ENCODE results near the gene RPS6KB1. TPM values are rescaled to one million over a fixed set of nuclear protein-coding genes. Genes with fewer than 3 reads are reported as not detected.
A peak's percentile ranks its signal among the peaks of the same experiment; 100 is the strongest.

RPS6KB1 gene
- total and polyA plus RNA-seq, 8 donors: 10.0 to 24.5 (median 19.5) TPM

- Histone ChIP-seq H3K4me1 (no peaks in the 10 kb centered on the region), H3K9me3 (no peaks in the 10 kb centered on the region), H3K4me3 (no peak overlapping the region), H3K27ac (no peak overlapping the region), H3K27me3 (no peaks in the 10 kb centered on the region), H3K36me3 (peaks cover 0 to 18% (median 0%) of the 10 kb centered on the region in 3 donors)
- TF ChIP-seq, protein P1, sequence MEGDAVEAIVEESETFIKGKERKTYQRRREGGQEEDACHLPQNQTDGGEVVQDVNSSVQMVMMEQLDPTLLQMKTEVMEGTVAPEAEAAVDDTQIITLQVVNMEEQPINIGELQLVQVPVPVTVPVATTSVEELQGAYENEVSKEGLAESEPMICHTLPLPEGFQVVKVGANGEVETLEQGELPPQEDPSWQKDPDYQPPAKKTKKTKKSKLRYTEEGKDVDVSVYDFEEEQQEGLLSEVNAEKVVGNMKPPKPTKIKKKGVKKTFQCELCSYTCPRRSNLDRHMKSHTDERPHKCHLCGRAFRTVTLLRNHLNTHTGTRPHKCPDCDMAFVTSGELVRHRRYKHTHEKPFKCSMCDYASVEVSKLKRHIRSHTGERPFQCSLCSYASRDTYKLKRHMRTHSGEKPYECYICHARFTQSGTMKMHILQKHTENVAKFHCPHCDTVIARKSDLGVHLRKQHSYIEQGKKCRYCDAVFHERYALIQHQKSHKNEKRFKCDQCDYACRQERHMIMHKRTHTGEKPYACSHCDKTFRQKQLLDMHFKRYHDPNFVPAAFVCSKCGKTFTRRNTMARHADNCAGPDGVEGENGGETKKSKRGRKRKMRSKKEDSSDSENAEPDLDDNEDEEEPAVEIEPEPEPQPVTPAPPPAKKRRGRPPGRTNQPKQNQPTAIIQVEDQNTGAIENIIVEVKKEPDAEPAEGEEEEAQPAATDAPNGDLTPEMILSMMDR (IDR thresholded peaks at IDR 0.05): no peak
- no peak for FAIRE-seq
- no peak for DNase-seq
- no peak for ATAC-seq
- intact Hi-C loops (cut with DNase I): no loop called here
- WGBS, 2 donors: 87 to 88% methylated on average over 3 of the region's 3 CpGs
These were observed 14.3 kb upstream of the RPS6KB1 start for GRCh38 chr17:59878624-59879023.

DNA sequence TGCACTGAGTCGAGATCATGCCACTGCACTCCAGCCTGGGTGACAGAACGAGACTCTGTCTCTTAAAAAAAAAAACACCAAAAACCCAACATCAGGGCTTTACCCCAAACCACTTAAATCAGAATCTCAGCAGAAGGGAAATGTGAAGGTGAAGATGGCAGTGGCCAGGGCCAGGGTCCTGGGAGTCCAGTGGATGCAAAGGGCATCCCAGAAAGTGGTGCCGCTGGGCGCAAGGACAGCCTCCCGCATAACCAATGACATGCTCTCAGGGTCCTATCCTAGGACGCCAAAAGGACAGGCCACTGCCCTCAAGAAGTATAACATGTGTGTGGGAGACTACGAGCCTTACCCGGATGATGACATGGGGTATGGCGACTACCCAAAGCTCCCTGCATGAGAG, 8.1 kb upstream of the RPS6KB1 start:
- Histone ChIP-seq H3K4me3 (no peak overlapping the region), H3K27ac (no peak overlapping the region), H3K27me3 (no peaks in the 10 kb centered on the region), H3K36me3 (peaks cover 0 to 25% (median 5%) of the 10 kb centered on the region in 3 donors), H3K9me3 (no peaks in the 10 kb centered on the region), H3K4me1 (no peaks in the 10 kb centered on the region)
- intact Hi-C loops (cut with DNase I): no loop called here
- 94 to 95% methylated on average over 9 of the region's 9 CpGs for WGBS, 2 donors
- FAIRE-seq (no peak), ATAC-seq (no peak), DNase-seq (peak in 1 of 6 donors; percentile 35)
- TF ChIP-seq, protein P1 (IDR thresholded peaks at IDR 0.05): no peak

DNA sequence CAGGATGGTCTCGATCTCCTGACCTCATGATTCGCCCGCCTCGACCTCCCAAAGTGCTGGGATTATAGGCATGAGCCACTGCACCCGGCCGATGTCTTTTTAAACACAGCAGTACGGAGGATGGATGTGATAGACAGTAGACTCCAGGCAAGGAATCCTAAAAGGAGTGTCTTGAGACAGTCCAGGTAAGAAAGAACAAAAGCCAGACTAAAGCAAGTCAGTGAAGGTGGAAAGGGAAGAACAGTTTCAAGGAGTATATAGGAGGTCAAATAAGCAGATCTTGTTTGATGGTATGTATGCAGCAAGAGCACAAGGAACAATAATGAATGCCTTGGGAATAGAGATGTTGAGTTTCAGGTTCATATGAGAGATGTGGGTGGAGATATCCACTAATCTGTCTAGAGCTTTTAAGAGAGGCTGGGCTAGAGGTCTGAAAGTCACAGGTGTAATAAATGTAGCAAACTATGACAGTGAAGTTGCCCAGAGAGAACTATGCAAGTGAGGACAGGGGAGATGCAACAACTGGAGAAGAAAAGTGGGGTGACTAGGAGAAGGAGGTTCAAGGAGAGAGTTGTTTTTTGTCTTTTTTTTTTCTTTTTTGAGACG, 4.7 kb upstream of the RPS6KB1 start:
- no peaks in the 10 kb centered on the region for H3K27me3 ChIP-seq
- ATAC-seq (no peak), DNase-seq (peak in 1 of 6 donors; percentile 10), FAIRE-seq (no peak)
- no peak overlapping the region for H3K4me3 ChIP-seq
- H3K4me1 ChIP-seq: peaks cover 0 to 7% (median 0%) of the 10 kb centered on the region in 3 donors
- 94 to 95% methylated on average over 7 to 8 of the region's 8 CpGs for WGBS, 2 donors
- H3K36me3 ChIP-seq: peaks cover 0 to 15% (median 5%) of the 10 kb centered on the region in 3 donors
- TF ChIP-seq, protein P1 (IDR thresholded peaks at IDR 0.05): no peak
- H3K27ac ChIP-seq: no peak overlapping the region
- no peaks in the 10 kb centered on the region for H3K9me3 ChIP-seq
- intact Hi-C loops (cut with DNase I): no loop called here

DNA sequence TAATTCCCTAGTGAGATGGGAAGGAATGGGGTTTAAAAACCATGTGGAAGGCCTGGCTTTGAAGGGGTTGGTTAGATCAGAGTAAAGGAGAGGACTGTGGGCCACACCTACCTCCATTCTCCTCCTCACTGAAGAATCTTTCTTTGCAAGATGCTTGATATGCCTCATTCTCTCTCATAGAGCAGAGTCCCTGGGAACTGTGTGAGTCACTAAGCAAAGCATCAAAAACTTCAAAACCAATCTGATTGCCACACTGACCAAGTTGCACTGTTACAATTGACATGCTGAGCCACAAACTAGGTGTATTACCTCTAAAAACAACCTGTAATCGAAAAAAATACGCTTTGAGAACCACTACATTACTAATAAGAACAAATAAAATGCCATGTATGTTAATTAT, 2.2 kb upstream of the RPS6KB1 start:
- FAIRE-seq (no peak), DNase-seq (no peak), ATAC-seq (no peak)
- WGBS, 2 donors: 92 to 97% methylated on average over 2 of the region's 2 CpGs
- H3K4me1 ChIP-seq: peaks cover 0 to 18% (median 0%) of the 10 kb centered on the region in 3 donors
- H3K4me3 ChIP-seq: no peak overlapping the region
- intact Hi-C loops (cut with DNase I): no loop called here
- no peaks in the 10 kb centered on the region for H3K36me3 ChIP-seq
- H3K9me3 ChIP-seq: no peaks in the 10 kb centered on the region
- no peak overlapping the region for H3K27ac ChIP-seq
- TF ChIP-seq, protein P1 (IDR thresholded peaks at IDR 0.05): no peak
- no peaks in the 10 kb centered on the region for H3K27me3 ChIP-seq

DNA sequence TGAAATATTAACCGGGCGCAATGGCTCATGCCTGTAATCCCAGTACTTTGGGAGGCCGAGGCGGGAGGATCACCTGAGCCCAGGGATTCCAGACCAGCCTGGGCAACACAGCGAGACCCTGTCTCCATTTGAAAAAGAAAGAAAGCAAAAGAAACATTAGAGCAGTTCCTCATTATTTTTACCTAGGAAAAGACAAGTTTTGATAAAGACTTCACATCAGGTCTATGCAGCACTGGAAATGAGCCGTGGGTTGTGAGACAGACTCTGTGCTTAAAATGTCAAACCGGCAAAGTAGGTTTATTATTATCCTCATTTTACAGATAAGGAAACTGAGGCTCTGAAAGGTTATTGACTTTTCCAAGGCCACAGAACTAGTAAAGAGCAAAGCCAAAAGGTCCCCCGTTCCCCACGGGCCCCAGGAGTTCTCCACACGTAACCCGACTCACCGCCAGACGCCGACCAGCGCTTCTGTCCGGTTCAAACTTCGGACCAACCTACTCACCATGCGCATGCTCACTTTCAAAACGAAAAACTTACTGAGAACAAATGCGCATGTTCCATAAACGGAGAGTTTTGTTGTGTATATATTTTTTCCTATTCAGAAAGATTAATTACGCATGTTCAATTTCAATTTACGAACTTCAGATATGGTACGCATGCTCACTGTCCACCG, 534 bp upstream of the RPS6KB1 start:
- H3K27ac ChIP-seq: peak overlapping the region in 3 of 4 donors; percentile 5 to 80 (median 78)
- no peaks in the 10 kb centered on the region for H3K27me3 ChIP-seq
- peak; percentile 52 to 82 (median 72) for ATAC-seq
- H3K4me3 ChIP-seq: peak overlapping the region; percentile 28 to 95 (median 52)
- 2 to 4% methylated on average over 25 of the region's 25 CpGs for WGBS, 2 donors
- peaks cover 0 to 18% (median 0%) of the 10 kb centered on the region in 3 donors for H3K4me1 ChIP-seq
- H3K9me3 ChIP-seq: no peaks in the 10 kb centered on the region
- no peaks in the 10 kb centered on the region for H3K36me3 ChIP-seq
- intact Hi-C loops (cut with DNase I): no loop called here
- TF ChIP-seq, protein P1 (IDR thresholded peaks at IDR 0.05): no peak
- DNase-seq: peak in 1 of 6 donors; percentile 69
- FAIRE-seq: no peak

Data from pancreas (tissue), 10 donors.